Measurements from ENCODE around the gene SLC22A1.
"Not testable (repeated sequence)": the region's sequence is repeated elsewhere in the genome, so short reads cannot be mapped to it uniquely, and the experiment has no call there.

SLC22A1 gene

DNA sequence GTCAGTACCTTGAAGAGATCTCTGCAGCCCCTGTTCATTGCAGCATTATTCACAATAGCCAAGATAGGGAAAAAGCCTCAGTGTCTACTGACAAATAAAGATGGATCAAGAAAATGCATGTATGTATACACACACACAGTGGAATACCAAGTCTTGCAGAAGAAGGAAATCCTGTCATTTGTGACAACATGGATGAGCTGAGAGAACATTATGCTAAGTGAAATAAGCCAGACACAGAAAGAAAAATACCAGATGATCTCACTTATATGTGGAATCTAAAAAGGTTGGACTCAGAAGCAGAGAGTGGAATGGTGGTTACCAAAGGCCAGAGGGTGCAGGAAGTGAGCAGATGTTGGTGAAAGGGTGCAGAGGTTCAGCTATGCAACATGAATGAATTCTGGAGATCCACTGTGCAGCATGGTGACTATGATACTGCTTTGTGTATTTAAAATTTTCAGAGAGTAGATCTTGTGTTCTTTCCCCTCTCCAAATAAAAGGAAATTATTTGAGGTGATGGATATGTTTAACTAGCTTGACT lies 11.0 kb upstream of the SLC22A1 start:
- Histone ChIP-seq H3K27me3 (ENCODE audit: insufficient read depth, low read length) (no peaks in the 10 kb centered on the region), H3K27ac (ENCODE audit: low read depth, low read length) (no peak overlapping the region), H3K36me3 (ENCODE audit: insufficient read depth, low read length) (peaks cover 10% of the 10 kb centered on the region), H3K79me2 (ENCODE audit: control insufficient read depth, insufficient read depth, low read length, unreplicated experiment) (no peaks in the 10 kb centered on the region), H3K4me1 (ENCODE audit: control insufficient read depth, insufficient read depth, low read length, unreplicated experiment) (no peaks in the 10 kb centered on the region), H2AFZ (ENCODE audit: low read length, unreplicated experiment) (no peak overlapping the region), H3K4me3 (ENCODE audit: low read depth, low read length) (no peak overlapping the region)

DNA sequence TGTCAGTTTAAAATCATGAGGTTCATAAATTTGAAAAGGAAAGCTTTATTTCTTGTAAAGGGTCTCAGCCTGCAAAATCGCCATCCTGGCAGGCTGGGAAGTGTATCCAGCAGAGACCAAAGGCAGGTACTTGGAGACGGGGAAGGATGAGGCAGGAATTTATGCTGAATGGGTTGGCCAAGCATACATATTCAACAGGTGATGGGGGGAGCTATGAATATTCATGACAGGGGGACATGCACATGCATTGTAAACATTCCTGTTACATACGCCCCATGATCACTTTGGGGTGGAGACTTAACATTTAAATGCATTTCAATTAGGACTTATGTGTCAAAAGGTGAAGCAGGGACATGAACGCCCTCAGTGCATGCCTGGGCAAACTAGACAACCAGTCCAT lies 9.8 kb upstream of the SLC22A1 start:
- no peak overlapping the region for H2AFZ ChIP-seq (ENCODE audit: low read length, unreplicated experiment)
- H3K4me1 ChIP-seq (ENCODE audit: control insufficient read depth, insufficient read depth, low read length, unreplicated experiment): no peaks in the 10 kb centered on the region
- H3K27me3 ChIP-seq (ENCODE audit: insufficient read depth, low read length): no peaks in the 10 kb centered on the region
- no peak overlapping the region for H3K4me3 ChIP-seq (ENCODE audit: low read depth, low read length)
- H3K36me3 ChIP-seq (ENCODE audit: insufficient read depth, low read length): peaks cover 9% of the 10 kb centered on the region; the same call in 1 of the 2 replicates
- no peak overlapping the region for H3K27ac ChIP-seq (ENCODE audit: low read depth, low read length)
- H3K79me2 ChIP-seq (ENCODE audit: control insufficient read depth, insufficient read depth, low read length, unreplicated experiment): no peaks in the 10 kb centered on the region

DNA sequence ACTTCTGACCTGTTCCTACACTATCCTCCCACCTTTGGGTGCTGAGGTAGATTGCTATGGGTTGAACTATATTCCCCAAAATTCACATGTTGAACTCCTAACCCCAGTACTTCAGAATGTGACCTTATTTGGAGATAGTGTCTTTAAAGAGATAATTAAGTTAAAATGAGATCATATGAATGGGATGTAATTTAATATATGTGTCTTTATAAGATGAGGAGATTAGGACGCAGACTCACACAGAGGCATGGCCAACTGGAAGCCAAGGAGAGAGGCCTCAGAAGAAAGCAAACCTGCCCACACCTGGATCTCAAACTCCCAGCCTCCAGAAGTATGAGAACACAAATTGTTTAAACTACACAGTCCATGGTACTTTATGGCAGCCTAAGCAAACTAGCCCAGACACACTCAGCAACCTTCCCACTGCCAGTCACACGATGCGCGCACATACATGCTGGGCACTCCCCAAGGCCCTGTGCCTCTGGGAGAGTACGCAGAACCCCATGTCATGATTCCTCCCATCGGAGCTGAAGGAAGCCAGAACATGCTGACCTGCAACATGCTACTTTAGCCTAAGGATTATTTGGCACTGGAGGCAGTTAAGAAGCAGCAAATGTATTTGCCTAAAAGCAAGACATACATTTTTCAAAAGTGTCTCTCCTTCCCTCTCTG lies 8.9 kb upstream of the SLC22A1 start:
- H3K27ac ChIP-seq (ENCODE audit: low read depth, low read length): no peak overlapping the region
- H3K4me1 ChIP-seq (ENCODE audit: control insufficient read depth, insufficient read depth, low read length, unreplicated experiment): no peaks in the 10 kb centered on the region
- no peak overlapping the region for H3K4me3 ChIP-seq (ENCODE audit: low read depth, low read length)
- no peaks in the 10 kb centered on the region for H3K79me2 ChIP-seq (ENCODE audit: control insufficient read depth, insufficient read depth, low read length, unreplicated experiment)
- H3K36me3 ChIP-seq (ENCODE audit: insufficient read depth, low read length): peaks cover 13% of the 10 kb centered on the region; the same call in 1 of the 2 replicates
- no peaks in the 10 kb centered on the region for H3K27me3 ChIP-seq (ENCODE audit: insufficient read depth, low read length)
- no peak overlapping the region for H2AFZ ChIP-seq (ENCODE audit: low read length, unreplicated experiment)

DNA sequence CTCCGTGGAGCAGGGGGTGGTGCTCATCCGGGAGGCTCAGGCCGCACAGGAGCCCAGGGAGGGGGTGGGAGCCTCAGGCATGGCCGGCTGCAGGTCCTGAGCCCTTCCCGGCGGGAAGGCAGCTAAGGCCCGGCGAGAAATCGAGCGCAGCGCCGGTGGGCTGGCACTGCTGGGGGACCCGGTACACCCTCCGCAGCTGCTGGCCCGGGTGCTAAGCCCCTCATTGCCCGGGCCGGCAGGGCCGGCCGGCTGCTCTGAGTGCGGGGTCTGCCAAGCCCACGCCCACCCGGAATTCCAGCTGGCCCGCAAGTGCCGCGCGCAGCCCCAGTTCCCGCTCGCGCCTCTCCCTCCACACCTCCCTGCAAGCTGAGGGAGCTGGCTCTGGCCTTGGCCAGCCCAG lies 7.1 kb upstream of the SLC22A1 start:
- not testable (repeated sequence) for H3K4me3 ChIP-seq (ENCODE audit: low read depth, low read length); H2AFZ ChIP-seq (ENCODE audit: low read length, unreplicated experiment); H3K27me3 ChIP-seq (ENCODE audit: insufficient read depth, low read length); H3K27ac ChIP-seq (ENCODE audit: low read depth, low read length); H3K79me2 ChIP-seq (ENCODE audit: control insufficient read depth, insufficient read depth, low read length, unreplicated experiment); H3K4me1 ChIP-seq (ENCODE audit: control insufficient read depth, insufficient read depth, low read length, unreplicated experiment)
- H3K36me3 ChIP-seq (ENCODE audit: insufficient read depth, low read length): peaks cover 18% of the 10 kb centered on the region; the same call in 1 of the 2 replicates

DNA sequence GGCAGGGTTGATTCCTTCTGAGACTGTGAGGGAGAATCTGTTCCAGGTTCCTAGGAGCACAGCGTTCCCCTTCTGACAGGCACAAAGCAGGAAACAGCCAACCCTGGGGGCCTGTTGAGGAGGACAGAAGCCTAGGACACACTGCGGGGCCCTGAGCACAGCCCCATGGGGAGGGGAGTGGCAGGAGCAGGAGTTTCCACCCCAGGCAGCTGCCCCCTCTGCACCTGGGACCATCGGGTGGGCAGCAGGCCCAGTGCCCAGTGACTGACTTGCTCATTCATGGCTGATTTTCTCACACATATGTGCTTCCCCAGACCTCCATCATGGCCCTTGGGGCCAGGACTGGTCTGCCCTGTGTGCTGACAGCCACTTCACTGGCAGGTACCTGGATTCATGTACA lies 6.2 kb upstream of the SLC22A1 start:
- Histone ChIP-seq H2AFZ (ENCODE audit: low read length, unreplicated experiment) (no peak overlapping the region), H3K27me3 (ENCODE audit: insufficient read depth, low read length) (no peaks in the 10 kb centered on the region), H3K36me3 (ENCODE audit: insufficient read depth, low read length) (peaks cover 14% of the 10 kb centered on the region; the same call in 1 of the 2 replicates), H3K27ac (ENCODE audit: low read depth, low read length) (no peak overlapping the region), H3K4me1 (ENCODE audit: control insufficient read depth, insufficient read depth, low read length, unreplicated experiment) (peaks cover 8% of the 10 kb centered on the region), H3K4me3 (ENCODE audit: low read depth, low read length) (no peak overlapping the region), H3K79me2 (ENCODE audit: control insufficient read depth, insufficient read depth, low read length, unreplicated experiment) (no peaks in the 10 kb centered on the region)

DNA sequence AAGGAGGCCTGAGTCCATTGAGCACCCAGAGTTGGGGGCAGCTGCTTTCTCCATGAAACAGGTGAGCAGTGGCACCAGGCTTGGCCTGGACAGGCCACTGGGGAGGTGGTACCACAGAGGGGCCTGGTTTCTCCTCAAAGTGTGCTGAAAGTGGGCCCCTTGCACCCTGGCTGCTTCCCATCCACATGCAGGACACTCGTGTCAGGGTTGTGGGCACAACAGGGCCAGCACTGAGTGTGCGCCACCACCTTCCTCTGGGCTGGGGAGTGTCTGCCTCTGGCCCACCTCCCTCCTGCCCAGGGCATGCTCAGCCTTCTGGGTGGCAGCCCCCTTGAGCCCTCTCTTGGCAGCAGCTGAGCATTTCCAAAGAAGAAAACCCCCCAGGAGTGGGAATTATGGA lies 5.2 kb upstream of the SLC22A1 start:
- H3K36me3 ChIP-seq (ENCODE audit: insufficient read depth, low read length): peaks cover 14% of the 10 kb centered on the region; the same call in 1 of the 2 replicates
- no peak overlapping the region for H2AFZ ChIP-seq (ENCODE audit: low read length, unreplicated experiment)
- H3K27me3 ChIP-seq (ENCODE audit: insufficient read depth, low read length): no peaks in the 10 kb centered on the region
- no peak overlapping the region for H3K4me3 ChIP-seq (ENCODE audit: low read depth, low read length)
- no peaks in the 10 kb centered on the region for H3K79me2 ChIP-seq (ENCODE audit: control insufficient read depth, insufficient read depth, low read length, unreplicated experiment)
- H3K4me1 ChIP-seq (ENCODE audit: control insufficient read depth, insufficient read depth, low read length, unreplicated experiment): peaks cover 8% of the 10 kb centered on the region
- H3K27ac ChIP-seq (ENCODE audit: low read depth, low read length): no peak overlapping the region

DNA sequence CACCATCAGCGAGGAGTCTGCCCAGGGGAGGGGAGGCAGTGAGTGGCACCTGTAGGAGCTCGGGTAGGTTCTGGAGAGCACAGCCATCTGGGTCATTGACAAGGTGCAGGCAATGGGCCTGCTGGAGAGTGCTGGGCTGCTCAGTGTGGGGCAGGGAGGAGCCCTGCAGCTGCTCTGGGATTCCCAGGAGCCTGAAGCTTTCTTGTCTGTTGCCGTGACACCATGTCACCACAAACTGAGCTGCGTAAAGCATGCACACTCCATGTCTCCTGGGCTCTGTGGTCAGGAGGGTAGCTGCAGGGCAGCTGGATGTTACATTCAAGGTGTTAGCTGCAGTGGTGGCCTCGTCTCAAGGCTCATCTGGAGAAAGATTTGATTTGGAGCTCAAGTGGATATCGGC lies 4.5 kb upstream of the SLC22A1 start:
- H3K79me2 ChIP-seq (ENCODE audit: control insufficient read depth, insufficient read depth, low read length, unreplicated experiment): no peaks in the 10 kb centered on the region
- no peak overlapping the region for H2AFZ ChIP-seq (ENCODE audit: low read length, unreplicated experiment)
- H3K27ac ChIP-seq (ENCODE audit: low read depth, low read length): no peak overlapping the region
- peaks cover 8% of the 10 kb centered on the region for H3K4me1 ChIP-seq (ENCODE audit: control insufficient read depth, insufficient read depth, low read length, unreplicated experiment)
- no peak overlapping the region for H3K4me3 ChIP-seq (ENCODE audit: low read depth, low read length)
- H3K27me3 ChIP-seq (ENCODE audit: insufficient read depth, low read length): no peaks in the 10 kb centered on the region
- H3K36me3 ChIP-seq (ENCODE audit: insufficient read depth, low read length): peaks cover 14% of the 10 kb centered on the region; the same call in 1 of the 2 replicates

DNA sequence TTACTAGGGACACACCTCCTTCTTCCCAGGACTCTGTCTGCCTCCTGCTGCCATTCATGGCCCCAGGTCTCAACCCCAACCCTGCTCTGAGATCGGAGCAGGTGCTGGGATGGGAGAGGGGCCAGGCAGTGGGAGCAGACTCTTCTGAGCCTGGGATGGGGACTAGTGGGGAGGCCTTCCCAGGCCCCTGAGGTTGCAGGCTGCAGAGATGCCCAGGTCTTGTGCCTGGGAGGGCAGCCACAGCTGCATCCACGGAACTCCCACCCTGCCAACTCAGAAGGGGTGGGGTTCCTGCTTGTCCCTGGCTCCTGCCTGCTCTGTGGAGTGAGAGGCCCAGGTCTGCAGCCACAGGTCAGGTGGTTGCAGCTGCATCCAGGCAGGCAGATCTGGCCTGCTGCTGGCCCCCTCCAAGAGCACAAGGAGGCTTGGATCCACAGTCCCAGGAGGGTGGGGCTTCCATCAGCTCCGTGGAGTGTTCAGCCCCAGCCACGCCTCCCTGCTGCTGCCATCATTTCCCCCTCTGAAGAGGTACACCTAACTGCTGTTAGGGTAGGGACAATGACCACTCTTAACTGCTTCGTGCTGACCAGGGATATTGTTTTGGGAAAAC lies 2.9 kb upstream of the SLC22A1 start:
- Histone ChIP-seq H2AFZ (ENCODE audit: low read length, unreplicated experiment) (no peak overlapping the region), H3K36me3 (ENCODE audit: insufficient read depth, low read length) (peaks cover 9% of the 10 kb centered on the region; the same call in 1 of the 2 replicates), H3K79me2 (ENCODE audit: control insufficient read depth, insufficient read depth, low read length, unreplicated experiment) (no peaks in the 10 kb centered on the region), H3K27ac (ENCODE audit: low read depth, low read length) (no peak overlapping the region), H3K4me1 (ENCODE audit: control insufficient read depth, insufficient read depth, low read length, unreplicated experiment) (peaks cover 8% of the 10 kb centered on the region), H3K4me3 (ENCODE audit: low read depth, low read length) (no peak overlapping the region), H3K27me3 (ENCODE audit: insufficient read depth, low read length) (no peaks in the 10 kb centered on the region)

DNA sequence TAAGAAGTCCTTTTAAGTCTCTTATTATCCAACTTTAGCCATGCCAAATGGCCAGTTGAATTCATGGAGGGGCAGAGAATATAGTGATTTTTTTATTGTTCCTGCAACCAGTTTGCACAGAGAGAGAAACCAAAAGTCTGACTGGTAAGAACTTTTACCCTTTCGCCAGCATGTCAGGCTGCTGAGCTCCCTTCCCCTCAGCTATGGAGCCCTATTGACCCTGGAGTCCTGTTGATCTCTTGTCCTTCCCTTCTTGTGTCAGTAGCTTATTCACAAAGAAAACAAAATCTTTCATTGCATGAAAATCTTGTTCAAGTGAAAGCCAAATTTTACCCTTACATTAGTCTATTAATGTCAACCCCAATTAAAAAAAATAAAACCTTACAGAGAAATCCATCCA lies 1.5 kb upstream of the SLC22A1 start:
- Histone ChIP-seq H3K4me1 (ENCODE audit: control insufficient read depth, insufficient read depth, low read length, unreplicated experiment) (peaks cover 8% of the 10 kb centered on the region), H2AFZ (ENCODE audit: low read length, unreplicated experiment) (no peak overlapping the region), H3K27ac (ENCODE audit: low read depth, low read length) (no peak overlapping the region)

DNA sequence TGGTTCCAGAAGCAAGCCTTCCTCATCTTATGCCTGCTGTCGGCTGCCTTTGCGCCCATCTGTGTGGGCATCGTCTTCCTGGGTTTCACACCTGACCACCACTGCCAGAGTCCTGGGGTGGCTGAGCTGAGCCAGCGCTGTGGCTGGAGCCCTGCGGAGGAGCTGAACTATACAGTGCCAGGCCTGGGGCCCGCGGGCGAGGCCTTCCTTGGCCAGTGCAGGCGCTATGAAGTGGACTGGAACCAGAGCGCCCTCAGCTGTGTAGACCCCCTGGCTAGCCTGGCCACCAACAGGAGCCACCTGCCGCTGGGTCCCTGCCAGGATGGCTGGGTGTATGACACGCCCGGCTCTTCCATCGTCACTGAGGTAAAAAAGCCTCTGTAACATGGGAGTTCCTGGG lies 366 bp downstream of the SLC22A1 start:
- Histone ChIP-seq H3K27ac (ENCODE audit: low read depth, low read length) (no peak overlapping the region), H2AFZ (ENCODE audit: low read length, unreplicated experiment) (no peak overlapping the region), H3K27me3 (ENCODE audit: insufficient read depth, low read length) (no peaks in the 10 kb centered on the region), H3K4me3 (ENCODE audit: low read depth, low read length) (no peak overlapping the region), H3K79me2 (ENCODE audit: control insufficient read depth, insufficient read depth, low read length, unreplicated experiment) (no peaks in the 10 kb centered on the region), H3K36me3 (ENCODE audit: insufficient read depth, low read length) (peaks cover 7% of the 10 kb centered on the region; the same call in 1 of the 2 replicates), H3K4me1 (ENCODE audit: control insufficient read depth, insufficient read depth, low read length, unreplicated experiment) (peaks cover 8% of the 10 kb centered on the region)

More for the DNA sequence above, 1.5 kb upstream of the SLC22A1 start:
- Histone ChIP-seq H3K4me3 (ENCODE audit: low read depth, low read length) (no peak overlapping the region), H3K27me3 (ENCODE audit: insufficient read depth, low read length) (no peaks in the 10 kb centered on the region), H3K36me3 (ENCODE audit: insufficient read depth, low read length) (peaks cover 9% of the 10 kb centered on the region; the same call in 1 of the 2 replicates), H3K79me2 (ENCODE audit: control insufficient read depth, insufficient read depth, low read length, unreplicated experiment) (no peaks in the 10 kb centered on the region)

DNA sequence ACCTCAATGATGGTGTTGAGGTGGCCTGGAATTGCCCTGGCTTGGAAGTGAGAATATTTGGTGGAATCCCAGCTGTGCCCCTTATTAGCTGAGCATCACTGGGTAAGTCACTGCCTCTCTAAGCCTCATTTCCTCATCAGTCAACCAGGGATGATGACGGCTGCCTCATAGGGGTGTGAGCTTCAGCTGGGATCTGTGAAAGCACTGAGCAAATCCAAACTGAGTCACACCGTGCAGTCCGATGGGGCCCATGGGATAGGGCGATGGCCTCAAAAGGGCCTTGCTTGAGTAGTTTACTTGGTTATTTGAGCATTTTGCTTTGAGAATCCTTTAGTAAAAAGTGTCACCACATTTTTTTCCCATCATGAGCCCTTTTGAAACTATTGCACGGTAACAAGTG lies 1.1 kb downstream of the SLC22A1 start:
- Histone ChIP-seq H3K27ac (ENCODE audit: low read depth, low read length) (no peak overlapping the region), H3K27me3 (ENCODE audit: insufficient read depth, low read length) (no peaks in the 10 kb centered on the region), H3K79me2 (ENCODE audit: control insufficient read depth, insufficient read depth, low read length, unreplicated experiment) (no peaks in the 10 kb centered on the region), H3K4me3 (ENCODE audit: low read depth, low read length) (no peak overlapping the region), H3K36me3 (ENCODE audit: insufficient read depth, low read length) (peaks cover 5% of the 10 kb centered on the region; the same call in 1 of the 2 replicates), H3K4me1 (ENCODE audit: control insufficient read depth, insufficient read depth, low read length, unreplicated experiment) (peaks cover 8% of the 10 kb centered on the region), H2AFZ (ENCODE audit: low read length, unreplicated experiment) (no peak overlapping the region)

All from ACC112 (cell line).